PC-9 (cell line): ENCODE results near the gene PTTG1IP2. TPM values are rescaled to one million over a fixed set of nuclear protein-coding genes. Genes with fewer than 3 reads are reported as not detected.

Experiments used
- BruUV-seq: library from RNA; stranded (reverse); fragments of 400-500 nt; replicated peaks from 2 replicates; lab custom pipeline; 2021; lab: Mats Ljungman, UMichigan
- CTCF ChIA-PET: fragments of 300-600 bp; sonication (Branson Sonifier 250); formaldehyde crosslinking; loops from one replicate; lab custom pipeline; 2022; ENCODE audit warnings: antibody characterized with exemption; lab: Charles Lee
- POLR2A ChIA-PET: fragments of 300-600 bp; sonication (Branson Sonifier 250); formaldehyde crosslinking; loops from one replicate; lab custom pipeline; 2022; ENCODE audit warnings: antibody characterized with exemption; ENCODE audit not compliant: unreplicated experiment; lab: Charles Lee
- DNase-seq, 2 experiments: peaks; one replicate each; pipeline versions ENCODE4 v3.0.0 to v3.0.0-alpha.2; 2015 to 2022; ENCODE audit warnings: mixed read lengths in 1 of 2
- H2AFZ ChIP-seq: fragments of 200-600 bp; sonication (generic); 2 replicates; pipeline ENCODE4 v1.8.1; 2017; ENCODE audit warnings: antibody characterized with exemption
- H3F3A ChIP-seq: fragments of 200-600 bp; sonication (generic); 2 replicates; pipeline ENCODE4 v1.8.1; 2017; ENCODE audit warnings: antibody characterized with exemption, mild to moderate bottlenecking, low read depth; ENCODE audit not compliant: insufficient read depth
- H3K27ac ChIP-seq: fragments of 200-600 bp; sonication (generic); 2 replicates; pipeline ENCODE4 v1.6.1; 2016; ENCODE audit warnings: mixed run types
- H3K27me3 ChIP-seq: fragments of 200-600 bp; sonication (generic); 2 replicates; pipeline ENCODE4 v1.6.1; 2016; ENCODE audit warnings: low read depth, mixed run types; ENCODE audit not compliant: insufficient read depth
- H3K36me3 ChIP-seq: fragments of 200-600 bp; sonication (generic); 2 replicates; pipeline ENCODE4 v1.6.1; 2016; ENCODE audit warnings: low read depth, mixed run types
- H3K4me1 ChIP-seq: fragments of 200-600 bp; sonication (generic); replicated peaks from 2 replicates; pipeline ENCODE4 v1.6.1; 2016; ENCODE audit warnings: mixed run types; ENCODE audit not compliant: insufficient read depth
- H3K4me2 ChIP-seq: fragments of 200-600 bp; sonication (generic); 2 replicates; pipeline ENCODE4 v1.6.1; 2017; ENCODE audit warnings: mixed run types
- H3K4me3 ChIP-seq: fragments of 200-600 bp; sonication (generic); 2 replicates; pipeline ENCODE4 v1.6.1; 2016; ENCODE audit warnings: mixed run types
- H3K79me2 ChIP-seq: fragments of 200-600 bp; sonication (generic); 2 replicates; pipeline ENCODE4 v1.6.1; 2017; ENCODE audit warnings: low read depth, mixed run types
- H3K9me2 ChIP-seq: fragments of 200-600 bp; sonication (generic); 2 replicates; pipeline ENCODE4 v1.8.1; 2017; ENCODE audit warnings: mild to moderate bottlenecking; ENCODE audit not compliant: insufficient read depth
- H3K9me3 ChIP-seq: fragments of 200-600 bp; sonication (generic); 2 replicates; pipeline ENCODE4 v1.8.1; 2016; ENCODE audit warnings: low read depth; ENCODE audit not compliant: insufficient read depth
- H4K20me1 ChIP-seq: fragments of 200-600 bp; sonication (generic); 2 replicates; pipeline ENCODE4 v1.8.1; 2017; ENCODE audit not compliant: insufficient read depth
- EZH2 ChIP-seq: fragments of 200-600 bp; sonication (generic); IDR thresholded peaks from 2 replicates; pipeline ENCODE4 v1.8.0; 2017; ENCODE audit warnings: antibody characterized with exemption, low read depth
- intact Hi-C: fragments of 100-400 bp; cut with micrococcal nuclease; formaldehyde crosslinking; loops from one replicate; pipeline ENCODE4 v1.10.0; 2022; ENCODE audit not compliant: unreplicated experiment
- total RNA-seq: library from RNA; stranded (reverse); gene quantifications from 2 replicates; pipeline ENCODE4 v1.2.3, GENCODE V29; 2021
- TF ChIP-seq, protein P1 (sequence below): fragments of 200-600 bp; sonication (generic); conservative IDR thresholded peaks from 2 replicates; pipeline ENCODE4 v1.6.1; 2017; ENCODE audit warnings: mixed run types, antibody characterized with exemption, mild to moderate bottlenecking, moderate library complexity

PTTG1IP2 gene
- total RNA-seq, 1 experiment from 2014 or later, result not detected

DNA sequence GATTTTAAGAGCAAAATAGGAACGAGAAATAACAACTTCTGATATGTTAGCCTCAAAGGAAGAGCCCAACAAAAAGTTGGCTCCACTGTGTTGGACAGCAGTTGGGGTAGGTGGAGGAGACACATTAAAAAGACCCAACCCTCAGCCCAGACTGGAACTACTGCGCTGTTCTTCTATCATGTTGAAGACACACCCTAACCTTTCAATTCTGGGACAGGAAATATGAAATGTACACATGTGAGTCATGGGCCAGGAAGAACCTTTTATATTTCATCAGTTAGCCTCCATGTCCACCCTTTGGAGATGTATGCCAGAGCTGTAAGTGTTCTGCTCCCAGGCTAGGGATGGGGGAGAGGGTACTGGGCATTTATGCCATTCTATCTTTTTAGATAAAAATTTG is 44.1 kb upstream of the PTTG1IP2 start:
- Histone ChIP-seq H3F3A (no peaks in the 10 kb centered on the region), H4K20me1 (no peaks in the 10 kb centered on the region), H3K9me3 (no peaks in the 10 kb centered on the region), H3K4me1 (0 out of 2 replicates have a peak, but pooled peaks cover 8% of the 10 kb centered on the region), H3K27me3 (no peaks in the 10 kb centered on the region), H3K27ac (no peak overlapping the region), H3K4me3 (no peak overlapping the region), H3K9me2 (no peaks in the 10 kb centered on the region), H3K4me2 (no peak overlapping the region), H3K36me3 (no peaks in the 10 kb centered on the region), H2AFZ (no peak overlapping the region), H3K79me2 (no peaks in the 10 kb centered on the region)
- TF ChIP-seq EZH2, result no peak
- TF ChIP-seq, protein P1, sequence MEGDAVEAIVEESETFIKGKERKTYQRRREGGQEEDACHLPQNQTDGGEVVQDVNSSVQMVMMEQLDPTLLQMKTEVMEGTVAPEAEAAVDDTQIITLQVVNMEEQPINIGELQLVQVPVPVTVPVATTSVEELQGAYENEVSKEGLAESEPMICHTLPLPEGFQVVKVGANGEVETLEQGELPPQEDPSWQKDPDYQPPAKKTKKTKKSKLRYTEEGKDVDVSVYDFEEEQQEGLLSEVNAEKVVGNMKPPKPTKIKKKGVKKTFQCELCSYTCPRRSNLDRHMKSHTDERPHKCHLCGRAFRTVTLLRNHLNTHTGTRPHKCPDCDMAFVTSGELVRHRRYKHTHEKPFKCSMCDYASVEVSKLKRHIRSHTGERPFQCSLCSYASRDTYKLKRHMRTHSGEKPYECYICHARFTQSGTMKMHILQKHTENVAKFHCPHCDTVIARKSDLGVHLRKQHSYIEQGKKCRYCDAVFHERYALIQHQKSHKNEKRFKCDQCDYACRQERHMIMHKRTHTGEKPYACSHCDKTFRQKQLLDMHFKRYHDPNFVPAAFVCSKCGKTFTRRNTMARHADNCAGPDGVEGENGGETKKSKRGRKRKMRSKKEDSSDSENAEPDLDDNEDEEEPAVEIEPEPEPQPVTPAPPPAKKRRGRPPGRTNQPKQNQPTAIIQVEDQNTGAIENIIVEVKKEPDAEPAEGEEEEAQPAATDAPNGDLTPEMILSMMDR, result no peak
- ChIA-PET CTCF (no interaction called here), POLR2A (no interaction called here)
- no TSS peak for BruUV-seq
- intact Hi-C loops, result loop anchor here (5.0 kb wide), 1 partner anchor 163 kb away; no protein-coding TSS in a partner anchor
- peak in 1 of 2 experiments; percentile 36 for DNase-seq

DNA sequence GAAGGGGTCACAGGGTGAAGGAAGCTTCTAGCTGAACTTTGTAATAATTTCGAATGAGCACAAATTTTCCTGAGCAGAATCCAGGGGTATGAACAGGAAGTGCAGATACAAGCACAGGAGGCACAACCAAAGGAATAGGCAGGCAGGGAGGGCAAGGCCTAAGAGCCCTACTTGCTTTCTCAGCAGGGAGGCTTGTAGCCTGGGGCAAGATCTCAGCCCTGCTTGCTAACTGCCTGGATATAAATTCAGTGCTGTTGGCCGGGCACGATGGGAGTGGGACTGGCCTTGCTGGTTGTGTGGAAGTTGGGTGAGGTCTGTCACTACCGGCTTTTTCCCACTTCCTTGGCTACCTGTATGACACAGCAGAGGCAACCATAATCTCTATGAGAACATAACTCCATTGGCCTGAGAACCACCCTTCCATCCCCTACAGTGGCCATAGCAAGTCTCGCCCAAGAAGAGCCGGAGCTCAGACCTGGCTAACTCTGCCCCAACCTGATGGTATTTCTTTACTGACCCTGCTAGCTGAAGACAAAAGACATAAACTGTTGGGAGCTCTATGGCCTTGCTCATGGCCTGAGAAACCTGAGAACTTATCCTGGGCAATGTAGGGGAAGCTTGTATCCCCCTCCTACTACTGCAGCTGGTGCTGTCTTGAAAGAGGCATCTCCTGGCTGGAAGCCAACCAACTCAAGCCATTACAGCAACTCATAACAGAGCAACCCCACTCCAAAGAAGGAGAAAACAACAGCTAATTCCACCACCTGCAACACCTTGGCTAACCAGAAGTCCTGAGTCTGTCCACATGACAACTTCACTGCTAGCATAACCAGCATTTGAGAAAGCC is 38.6 kb upstream of the PTTG1IP2 start:
- H3K27ac ChIP-seq, result no peak overlapping the region
- no peaks in the 10 kb centered on the region for H3K79me2 ChIP-seq
- BruUV-seq, result no TSS peak
- TF ChIP-seq, protein P1, result no peak
- TF ChIP-seq EZH2, result no peak
- H2AFZ ChIP-seq, result peak overlapping the region; percentile 5; the same call in 1 of the 2 replicates
- no peaks in the 10 kb centered on the region for H3K36me3 ChIP-seq
- H4K20me1 ChIP-seq, result no peaks in the 10 kb centered on the region
- H3K4me3 ChIP-seq, result no peak overlapping the region
- H3K4me2 ChIP-seq, result no peak overlapping the region
- DNase-seq, result no peak
- H3K9me3 ChIP-seq, result peaks cover 4% of the 10 kb centered on the region; the same call in 1 of the 2 replicates
- no peaks in the 10 kb centered on the region for H3K27me3 ChIP-seq
- no peaks in the 10 kb centered on the region for H3F3A ChIP-seq
- H3K4me1 ChIP-seq, result 0 out of 2 replicates have a peak, but pooled peaks cover under 1% of the 10 kb centered on the region
- ChIA-PET POLR2A (no interaction called here), CTCF (no interaction called here)
- H3K9me2 ChIP-seq, result no peaks in the 10 kb centered on the region
- intact Hi-C loops, result no loop called here

DNA sequence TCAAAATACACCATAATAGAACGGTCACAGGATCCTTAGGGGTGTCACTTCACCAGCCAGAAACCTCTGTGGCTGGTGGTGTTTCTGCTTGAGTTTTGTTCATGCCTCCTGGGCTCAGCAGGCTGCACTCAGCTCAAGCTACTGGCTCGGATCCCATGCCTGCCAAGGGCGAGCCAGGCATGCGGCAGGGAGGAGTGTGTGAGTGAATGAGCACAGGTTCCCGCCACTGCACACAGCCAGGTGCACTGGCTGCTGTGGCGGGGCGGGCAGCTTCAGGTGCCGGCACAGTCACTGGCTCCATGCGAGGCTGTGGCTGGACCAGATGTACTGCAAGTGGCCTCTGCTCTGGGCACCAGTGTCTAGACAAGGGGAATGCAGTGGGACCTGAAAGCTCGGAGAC is 36.7 kb upstream of the PTTG1IP2 start:
- Histone ChIP-seq H3K4me3 (no peak overlapping the region), H3K36me3 (no peaks in the 10 kb centered on the region), H3K4me1 (no peaks in the 10 kb centered on the region), H3F3A (no peaks in the 10 kb centered on the region), H4K20me1 (no peaks in the 10 kb centered on the region), H3K27ac (no peak overlapping the region), H3K79me2 (no peaks in the 10 kb centered on the region), H3K27me3 (no peaks in the 10 kb centered on the region), H3K9me2 (no peaks in the 10 kb centered on the region), H3K9me3 (peaks cover 4% of the 10 kb centered on the region), H3K4me2 (no peak overlapping the region), H2AFZ (no peak overlapping the region)
- no TSS peak for BruUV-seq
- DNase-seq, result no peak
- ChIA-PET CTCF (no interaction called here), POLR2A (no interaction called here)
- TF ChIP-seq, protein P1, result no peak
- TF ChIP-seq EZH2, result no peak
- intact Hi-C loops, result no loop called here
